Osteoblast (primary cell): ENCODE data around the gene NR4A3. TPM values are rescaled to one million over a fixed set of nuclear protein-coding genes. Genes with fewer than 3 reads are reported as not detected.

ENCODE experiments used
- DNase-seq: peaks from one replicate; pipeline ENCODE4 v3.0.0; 2011; ENCODE audit warnings: low spot score, mixed read lengths; ENCODE audit not compliant: insufficient read length; ENCODE audit errors: missing footprints
- H2AFZ ChIP-seq: 2 replicates; pipeline ENCODE4 v1.6.0; 2011; ENCODE audit warnings: mild to moderate bottlenecking, low read length
- H3K27ac ChIP-seq: 2 replicates; pipeline ENCODE4 v1.5.1; 2011; ENCODE audit warnings: mild to moderate bottlenecking, low read depth, low read length, moderate library complexity
- H3K27me3 ChIP-seq: 2 replicates; pipeline ENCODE4 v1.6.0; 2012; ENCODE audit warnings: mild to moderate bottlenecking, control low read depth, inconsistent platforms, low read length, moderate library complexity; ENCODE audit not compliant: insufficient read depth
- H3K36me3 ChIP-seq: 2 replicates; pipeline ENCODE4 v1.5.1; 2011; ENCODE audit warnings: mild to moderate bottlenecking, low read length, control low read depth, moderate library complexity; ENCODE audit not compliant: insufficient read depth
- H3K4me1 ChIP-seq: 2 replicates; pipeline ENCODE4 v1.5.1; 2011; ENCODE audit warnings: mild to moderate bottlenecking, low read length, control low read depth, moderate library complexity; ENCODE audit not compliant: insufficient read depth
- H3K4me2 ChIP-seq: 2 replicates; pipeline ENCODE4 v1.6.0; 2011; ENCODE audit warnings: mild to moderate bottlenecking, low read length; ENCODE audit not compliant: insufficient read depth
- H3K4me3 ChIP-seq: fragments of 200-600 bp; sonication (generic); 3 replicates; pipeline ENCODE4 v1.5.1; 2012; ENCODE audit warnings: mild to moderate bottlenecking, low read length, inconsistent platforms; ENCODE audit not compliant: insufficient read depth
- H3K79me2 ChIP-seq: 2 replicates; pipeline ENCODE4 v1.6.0; 2012; ENCODE audit warnings: mild to moderate bottlenecking, low read length, control low read depth, inconsistent platforms; ENCODE audit not compliant: insufficient read depth
- H3K9me3 ChIP-seq: 2 replicates; pipeline ENCODE4 v1.5.1; 2011; ENCODE audit warnings: low read depth, low read length, control low read depth
- H4K20me1 ChIP-seq: 2 replicates; pipeline ENCODE4 v1.6.0; 2012; ENCODE audit warnings: mild to moderate bottlenecking, low read length, control low read depth; ENCODE audit not compliant: insufficient read depth
- CTCF ChIP-seq: IDR thresholded peaks from 2 replicates; pipeline ENCODE4 v1.5.1; 2011; ENCODE audit warnings: mild to moderate bottlenecking, low read depth, low read length, moderate library complexity; ENCODE audit errors: extremely low read depth
- total RNA-seq: library from RNA; depleted of rRNA; stranded (reverse); fragments of >200 nt; gene quantifications from 2 replicates; pipeline ENCODE4 v1.2.3, GENCODE V29; 2012

NR4A3 gene
- total RNA-seq, 1 donor: 0.36 TPM

- TF ChIP-seq CTCF: no peak
- Histone ChIP-seq H3K9me3 (no peaks in the 10 kb centered on the region), H2AFZ (peak overlapping the region; percentile 77), H3K79me2 (peaks cover 5% of the 10 kb centered on the region), H4K20me1 (no peaks in the 10 kb centered on the region), H3K4me2 (peak overlapping the region; percentile 82), H3K4me3 (peak overlapping the region; percentile 82), H3K36me3 (no peaks in the 10 kb centered on the region), H3K27me3 (peaks cover 1% of the 10 kb centered on the region), H3K4me1 (peaks cover 21% of the 10 kb centered on the region), H3K27ac (peak overlapping the region; percentile 96)
- DNase-seq: peak; percentile 94
Measured at GRCh38 chr9:99819123-99819855, 2.4 kb upstream of the NR4A3 start.

- Histone ChIP-seq H3K27ac (peak overlapping the region; percentile 99), H3K4me1 (peaks cover 23% of the 10 kb centered on the region), H3K4me2 (peak overlapping the region; percentile 100), H3K4me3 (peak overlapping the region; percentile 90), H3K36me3 (no peaks in the 10 kb centered on the region), H2AFZ (peak overlapping the region; percentile 96), H3K27me3 (peaks cover 9% of the 10 kb centered on the region), H3K79me2 (peaks cover 5% of the 10 kb centered on the region), H4K20me1 (no peaks in the 10 kb centered on the region), H3K9me3 (no peaks in the 10 kb centered on the region)
- TF ChIP-seq CTCF: no peak
- DNase-seq: peak; percentile 98
Measured at GRCh38 chr9:99819856-99820684, 1.6 kb upstream of the NR4A3 start.

- peaks cover 23% of the 10 kb centered on the region for H3K4me1 ChIP-seq
- no peak for TF ChIP-seq CTCF
- H4K20me1 ChIP-seq: no peaks in the 10 kb centered on the region
- peak; percentile 88 for DNase-seq
- no peaks in the 10 kb centered on the region for H3K36me3 ChIP-seq
- H3K27me3 ChIP-seq: peaks cover 10% of the 10 kb centered on the region
- no peaks in the 10 kb centered on the region for H3K9me3 ChIP-seq
- peak overlapping the region; percentile 100 for H3K4me2 ChIP-seq
- H3K27ac ChIP-seq: peak overlapping the region; percentile 99
- H3K79me2 ChIP-seq: peaks cover 5% of the 10 kb centered on the region
- peak overlapping the region; percentile 90 for H3K4me3 ChIP-seq
- H2AFZ ChIP-seq: peak overlapping the region; percentile 96
Measured at GRCh38 chr9:99820685-99821395, 845 bp upstream of the NR4A3 start.
